HepG2 (cell line): ENCODE data around the gene PLK2. TPM values are rescaled to one million over a fixed set of nuclear protein-coding genes. Genes with fewer than 3 reads are reported as not detected.

Experiments used
- ASH2L ChIP-seq: fragments of 300-600, 200-600 bp; sonication (generic); IDR thresholded peaks from 2 replicates; pipeline ENCODE4 v1.7.0; 2017; ENCODE audit warnings: low read depth, mild to moderate bottlenecking, moderate library complexity, mixed read lengths, low read length; ENCODE audit not compliant: insufficient read length
- ATF6 ChIP-seq: sonication (generic); formaldehyde crosslinking; conservative IDR thresholded peaks from 2 replicates; pipeline ENCODE4 v1.4.0; 2020; ENCODE audit warnings: missing genetic modification reagents
- CEBPG ChIP-seq: IDR thresholded peaks from 2 replicates; pipeline ENCODE4 v1.6.1; 2016
- FOXJ3 ChIP-seq: sonication (generic); formaldehyde crosslinking; IDR thresholded peaks from 2 replicates; pipeline ENCODE4 v1.4.0; 2020; ENCODE audit warnings: missing genetic modification reagents, mild to moderate bottlenecking, borderline replicate concordance
- MIXL1 ChIP-seq: IDR thresholded peaks from 2 replicates; pipeline ENCODE4 v1.6.1; 2016
- NR3C1 ChIP-seq: sonication (generic); formaldehyde crosslinking; IDR thresholded peaks from 2 replicates; pipeline ENCODE4 v1.4.0; 2020; ENCODE audit warnings: missing genetic modification reagents
- POLR2G ChIP-seq: fragments of 200-400 bp; formaldehyde crosslinking; IDR thresholded peaks from 2 replicates; pipeline ENCODE4 v1.6.1; 2018; ENCODE audit warnings: mild to moderate bottlenecking, low read depth, low read length, moderate library complexity
- PRPF4 ChIP-seq: fragments of 200-400 bp; formaldehyde crosslinking; IDR thresholded peaks from 2 replicates; pipeline ENCODE4 v1.6.1; 2016; ENCODE audit warnings: low read length, low read depth; ENCODE audit not compliant: poor library complexity, severe bottlenecking
- SRF ChIP-seq: IDR thresholded peaks from 2 replicates; pipeline ENCODE4 v1.6.1; 2011; ENCODE audit warnings: mild to moderate bottlenecking, low read depth, low read length, moderate library complexity
- TAF1 ChIP-seq: sonication (generic); formaldehyde crosslinking; IDR thresholded peaks from 2 replicates; pipeline ENCODE4 v1.4.0; 2020; ENCODE audit warnings: missing genetic modification reagents
- XBP1 ChIP-seq: sonication (generic); formaldehyde crosslinking; IDR thresholded peaks from 2 replicates; pipeline ENCODE4 v1.5.0; 2020; ENCODE audit warnings: missing genetic modification reagents
- ZFP36L1 ChIP-seq: sonication (generic); formaldehyde crosslinking; IDR thresholded peaks from 2 replicates; pipeline ENCODE4 v1.8.0; 2022; ENCODE audit warnings: mild to moderate bottlenecking, missing genetic modification reagents, moderate library complexity
- ZNF280D ChIP-seq: sonication (generic); formaldehyde crosslinking; IDR thresholded peaks from 2 replicates; pipeline ENCODE4 v1.5.1; 2020; ENCODE audit warnings: mild to moderate bottlenecking, missing genetic modification reagents
- ZNF354B ChIP-seq: sonication (generic); formaldehyde crosslinking; IDR thresholded peaks from 2 replicates; pipeline ENCODE4 v1.8.0; 2022; ENCODE audit warnings: mild to moderate bottlenecking, missing genetic modification reagents
- ZNF530 ChIP-seq: sonication (generic); formaldehyde crosslinking; IDR thresholded peaks from 2 replicates; pipeline ENCODE4 v1.5.0; 2020; ENCODE audit warnings: low read depth, mild to moderate bottlenecking, missing genetic modification reagents
- ZNF543 ChIP-seq: sonication (generic); formaldehyde crosslinking; IDR thresholded peaks from 2 replicates; pipeline ENCODE4 v1.4.0; 2020; ENCODE audit warnings: mild to moderate bottlenecking, missing genetic modification reagents
- polyA plus RNA-seq, 8 experiments: library from polyadenylated mRNA; depleted of rRNA in 3 of 8; stranded (reverse) in 7 of 8; unstranded in 1 of 8; fragments of >200 nt; fragmentation: Illumina TruSeq in 4 of 8; extraction: Trizol in 4 of 8; gene quantifications; 2 replicates each; pipeline versions ENCODE4 v1.2.1 to v1.2.3, GENCODE V29; 2011 to 2016; ENCODE audit warnings: low read depth in 4 of 8, missing spikeins in 1 of 8, mixed read lengths in 1 of 8; ENCODE audit not compliant: insufficient read depth in 1 of 8
- total RNA-seq, 5 experiments: library from RNA; depleted of rRNA; stranded (reverse); fragments of >200 nt; fragmentation: Illumina TruSeq; extraction: Trizol; gene quantifications; 2 replicates each; pipeline ENCODE4 v1.2.3, GENCODE V29; 2016; ENCODE audit warnings: low read depth in 1 of 5
- TF ChIP-seq, protein P1 (sequence below): IDR thresholded peaks from 2 replicates; pipeline ENCODE4 v1.4.0; 2020; ENCODE audit warnings: mild to moderate bottlenecking, missing genetic modification reagents
- TF ChIP-seq, protein P2 (sequence below): sonication (generic); formaldehyde crosslinking; IDR thresholded peaks from 2 replicates; pipeline ENCODE4 v1.4.0; 2020; ENCODE audit warnings: missing genetic modification reagents
- TF ChIP-seq, protein P3 (sequence below): sonication (generic); formaldehyde crosslinking; IDR thresholded peaks from 2 replicates; pipeline ENCODE4 v1.4.0; 2020; ENCODE audit warnings: missing genetic modification reagents

PLK2 gene
- total and polyA plus RNA-seq, 2 of the 13 experiments (the other 11 are each of a cell fraction or from before 2014, with no cell fraction given), result 9.6 to 29.6 TPM

GRCh38 chr5:58462154-58462553, 2.3 kb upstream of the PLK2 start (continued):
- TF ChIP-seq NR3C1 (CRISPR knock-in tag), result no peak
- TF ChIP-seq POLR2G, result no peak
- TF ChIP-seq, protein P1, sequence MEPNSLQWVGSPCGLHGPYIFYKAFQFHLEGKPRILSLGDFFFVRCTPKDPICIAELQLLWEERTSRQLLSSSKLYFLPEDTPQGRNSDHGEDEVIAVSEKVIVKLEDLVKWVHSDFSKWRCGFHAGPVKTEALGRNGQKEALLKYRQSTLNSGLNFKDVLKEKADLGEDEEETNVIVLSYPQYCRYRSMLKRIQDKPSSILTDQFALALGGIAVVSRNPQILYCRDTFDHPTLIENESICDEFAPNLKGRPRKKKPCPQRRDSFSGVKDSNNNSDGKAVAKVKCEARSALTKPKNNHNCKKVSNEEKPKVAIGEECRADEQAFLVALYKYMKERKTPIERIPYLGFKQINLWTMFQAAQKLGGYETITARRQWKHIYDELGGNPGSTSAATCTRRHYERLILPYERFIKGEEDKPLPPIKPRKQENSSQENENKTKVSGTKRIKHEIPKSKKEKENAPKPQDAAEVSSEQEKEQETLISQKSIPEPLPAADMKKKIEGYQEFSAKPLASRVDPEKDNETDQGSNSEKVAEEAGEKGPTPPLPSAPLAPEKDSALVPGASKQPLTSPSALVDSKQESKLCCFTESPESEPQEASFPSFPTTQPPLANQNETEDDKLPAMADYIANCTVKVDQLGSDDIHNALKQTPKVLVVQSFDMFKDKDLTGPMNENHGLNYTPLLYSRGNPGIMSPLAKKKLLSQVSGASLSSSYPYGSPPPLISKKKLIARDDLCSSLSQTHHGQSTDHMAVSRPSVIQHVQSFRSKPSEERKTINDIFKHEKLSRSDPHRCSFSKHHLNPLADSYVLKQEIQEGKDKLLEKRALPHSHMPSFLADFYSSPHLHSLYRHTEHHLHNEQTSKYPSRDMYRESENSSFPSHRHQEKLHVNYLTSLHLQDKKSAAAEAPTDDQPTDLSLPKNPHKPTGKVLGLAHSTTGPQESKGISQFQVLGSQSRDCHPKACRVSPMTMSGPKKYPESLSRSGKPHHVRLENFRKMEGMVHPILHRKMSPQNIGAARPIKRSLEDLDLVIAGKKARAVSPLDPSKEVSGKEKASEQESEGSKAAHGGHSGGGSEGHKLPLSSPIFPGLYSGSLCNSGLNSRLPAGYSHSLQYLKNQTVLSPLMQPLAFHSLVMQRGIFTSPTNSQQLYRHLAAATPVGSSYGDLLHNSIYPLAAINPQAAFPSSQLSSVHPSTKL (CRISPR knock-in tag), result peak; percentile 64
- TF ChIP-seq XBP1 (CRISPR knock-in tag), result no peak
- no peak for TF ChIP-seq ATF6 (CRISPR knock-in tag)
- peak; percentile 71 for TF ChIP-seq ASH2L
- peak; percentile 26; the same call in 1 of the 2 replicates for TF ChIP-seq TAF1 (CRISPR knock-in tag)
- TF ChIP-seq ZFP36L1, result no peak
- no peak for TF ChIP-seq PRPF4
- TF ChIP-seq, protein P2, sequence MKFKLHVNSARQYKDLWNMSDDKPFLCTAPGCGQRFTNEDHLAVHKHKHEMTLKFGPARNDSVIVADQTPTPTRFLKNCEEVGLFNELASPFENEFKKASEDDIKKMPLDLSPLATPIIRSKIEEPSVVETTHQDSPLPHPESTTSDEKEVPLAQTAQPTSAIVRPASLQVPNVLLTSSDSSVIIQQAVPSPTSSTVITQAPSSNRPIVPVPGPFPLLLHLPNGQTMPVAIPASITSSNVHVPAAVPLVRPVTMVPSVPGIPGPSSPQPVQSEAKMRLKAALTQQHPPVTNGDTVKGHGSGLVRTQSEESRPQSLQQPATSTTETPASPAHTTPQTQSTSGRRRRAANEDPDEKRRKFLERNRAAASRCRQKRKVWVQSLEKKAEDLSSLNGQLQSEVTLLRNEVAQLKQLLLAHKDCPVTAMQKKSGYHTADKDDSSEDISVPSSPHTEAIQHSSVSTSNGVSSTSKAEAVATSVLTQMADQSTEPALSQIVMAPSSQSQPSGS (CRISPR knock-in tag), result peak; percentile 41
- TF ChIP-seq CEBPG (CRISPR knock-in tag), result peak; percentile 72
- no peak for TF ChIP-seq MIXL1 (CRISPR knock-in tag)
- no peak for TF ChIP-seq ZNF354B (CRISPR knock-in tag)
- no peak for TF ChIP-seq ZNF530
- no peak for TF ChIP-seq SRF
- TF ChIP-seq, protein P3, sequence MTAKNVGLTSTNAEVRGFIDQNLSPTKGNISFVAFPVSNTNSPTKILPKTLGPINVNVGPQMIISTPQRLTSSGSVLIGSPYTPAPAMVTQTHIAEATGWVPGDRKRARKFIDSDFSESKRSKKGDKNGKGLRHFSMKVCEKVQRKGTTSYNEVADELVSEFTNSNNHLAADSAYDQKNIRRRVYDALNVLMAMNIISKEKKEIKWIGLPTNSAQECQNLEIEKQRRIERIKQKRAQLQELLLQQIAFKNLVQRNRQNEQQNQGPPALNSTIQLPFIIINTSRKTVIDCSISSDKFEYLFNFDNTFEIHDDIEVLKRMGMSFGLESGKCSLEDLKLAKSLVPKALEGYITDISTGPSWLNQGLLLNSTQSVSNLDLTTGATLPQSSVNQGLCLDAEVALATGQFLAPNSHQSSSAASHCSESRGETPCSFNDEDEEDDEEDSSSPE (CRISPR knock-in tag), result no peak
- TF ChIP-seq ZNF543, result no peak
- TF ChIP-seq ZNF280D (CRISPR knock-in tag), result no peak
- TF ChIP-seq FOXJ3 (CRISPR knock-in tag), result no peak
